ENCODE results near the gene ITPK1. TPM values are rescaled to one million over a fixed set of nuclear protein-coding genes. Genes with fewer than 3 reads are reported as not detected.

Gene ITPK1
- total RNA-seq, 1 experiment from 2014 or later = 25.9 TPM

DNA sequence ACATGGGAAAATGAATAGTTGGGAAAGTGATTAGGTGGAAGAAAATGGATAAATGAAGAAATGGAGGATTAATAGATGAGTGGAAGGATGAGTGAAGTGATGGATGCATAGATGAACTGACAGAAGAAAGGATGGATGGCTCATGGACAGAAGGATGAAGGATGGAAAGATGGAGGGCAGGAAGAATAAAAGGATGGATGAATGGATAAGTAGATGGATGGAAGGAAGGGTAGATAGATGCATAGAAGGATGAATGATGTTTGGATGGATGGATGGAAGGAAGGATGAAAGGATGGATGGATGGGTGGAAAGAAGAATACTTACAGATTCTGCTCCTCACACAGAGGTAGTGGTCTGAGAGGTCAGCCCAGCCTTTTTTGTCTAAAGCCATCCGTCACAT lies 228.6 kb downstream of the ITPK1 start:
- intact Hi-C loops (cut with micrococcal nuclease; ENCODE audit: unreplicated experiment) (no loop called here), in situ Hi-C loops (cut with HindIII; ENCODE audit: low pct_unique_long_range_greater_than_20kb, low sequenced_read_pairs) (no loop called here)
- Histone ChIP-seq H3K4me3 (ENCODE audit: low read depth in 2 of 2, low read length in 2 of 2) (no peak overlapping the region), H3K27ac (ENCODE audit: low read length) (no peak overlapping the region), H3K27me3 (ENCODE audit: control insufficient read depth, insufficient read depth, low read length) (no peaks in the 10 kb centered on the region), H3K9me3 (ENCODE audit: control insufficient read depth, insufficient read depth, low read depth, low read length) (no peaks in the 10 kb centered on the region), H3K4me1 (ENCODE audit: control insufficient read depth, insufficient read depth, low read length) (no peaks in the 10 kb centered on the region), H3K36me3 (ENCODE audit: control insufficient read depth, insufficient read depth, low read length) (no peaks in the 10 kb centered on the region)
- ATAC-seq (no peak), DNase-seq (ENCODE audit: low read depth, low spot score) (no peak)
- ChIA-PET POLR2A (no interaction called here), CTCF (no interaction called here)
- TF ChIP-seq, protein P1, sequence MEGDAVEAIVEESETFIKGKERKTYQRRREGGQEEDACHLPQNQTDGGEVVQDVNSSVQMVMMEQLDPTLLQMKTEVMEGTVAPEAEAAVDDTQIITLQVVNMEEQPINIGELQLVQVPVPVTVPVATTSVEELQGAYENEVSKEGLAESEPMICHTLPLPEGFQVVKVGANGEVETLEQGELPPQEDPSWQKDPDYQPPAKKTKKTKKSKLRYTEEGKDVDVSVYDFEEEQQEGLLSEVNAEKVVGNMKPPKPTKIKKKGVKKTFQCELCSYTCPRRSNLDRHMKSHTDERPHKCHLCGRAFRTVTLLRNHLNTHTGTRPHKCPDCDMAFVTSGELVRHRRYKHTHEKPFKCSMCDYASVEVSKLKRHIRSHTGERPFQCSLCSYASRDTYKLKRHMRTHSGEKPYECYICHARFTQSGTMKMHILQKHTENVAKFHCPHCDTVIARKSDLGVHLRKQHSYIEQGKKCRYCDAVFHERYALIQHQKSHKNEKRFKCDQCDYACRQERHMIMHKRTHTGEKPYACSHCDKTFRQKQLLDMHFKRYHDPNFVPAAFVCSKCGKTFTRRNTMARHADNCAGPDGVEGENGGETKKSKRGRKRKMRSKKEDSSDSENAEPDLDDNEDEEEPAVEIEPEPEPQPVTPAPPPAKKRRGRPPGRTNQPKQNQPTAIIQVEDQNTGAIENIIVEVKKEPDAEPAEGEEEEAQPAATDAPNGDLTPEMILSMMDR (IDR thresholded peaks at IDR 0.05) = no peak
- TF ChIP-seq POLR2AphosphoS5 (IDR thresholded peaks at IDR 0.05; ENCODE audit: low read depth, low read length) (no peak), SIN3A (IDR thresholded peaks at IDR 0.05; ENCODE audit: borderline replicate concordance, insufficient read depth, low read depth, low read length) (no peak), TCF7L2 (IDR thresholded peaks at IDR 0.05; ENCODE audit: low read depth, low read length) (no peak)
- TF ChIP-seq, protein P2, sequence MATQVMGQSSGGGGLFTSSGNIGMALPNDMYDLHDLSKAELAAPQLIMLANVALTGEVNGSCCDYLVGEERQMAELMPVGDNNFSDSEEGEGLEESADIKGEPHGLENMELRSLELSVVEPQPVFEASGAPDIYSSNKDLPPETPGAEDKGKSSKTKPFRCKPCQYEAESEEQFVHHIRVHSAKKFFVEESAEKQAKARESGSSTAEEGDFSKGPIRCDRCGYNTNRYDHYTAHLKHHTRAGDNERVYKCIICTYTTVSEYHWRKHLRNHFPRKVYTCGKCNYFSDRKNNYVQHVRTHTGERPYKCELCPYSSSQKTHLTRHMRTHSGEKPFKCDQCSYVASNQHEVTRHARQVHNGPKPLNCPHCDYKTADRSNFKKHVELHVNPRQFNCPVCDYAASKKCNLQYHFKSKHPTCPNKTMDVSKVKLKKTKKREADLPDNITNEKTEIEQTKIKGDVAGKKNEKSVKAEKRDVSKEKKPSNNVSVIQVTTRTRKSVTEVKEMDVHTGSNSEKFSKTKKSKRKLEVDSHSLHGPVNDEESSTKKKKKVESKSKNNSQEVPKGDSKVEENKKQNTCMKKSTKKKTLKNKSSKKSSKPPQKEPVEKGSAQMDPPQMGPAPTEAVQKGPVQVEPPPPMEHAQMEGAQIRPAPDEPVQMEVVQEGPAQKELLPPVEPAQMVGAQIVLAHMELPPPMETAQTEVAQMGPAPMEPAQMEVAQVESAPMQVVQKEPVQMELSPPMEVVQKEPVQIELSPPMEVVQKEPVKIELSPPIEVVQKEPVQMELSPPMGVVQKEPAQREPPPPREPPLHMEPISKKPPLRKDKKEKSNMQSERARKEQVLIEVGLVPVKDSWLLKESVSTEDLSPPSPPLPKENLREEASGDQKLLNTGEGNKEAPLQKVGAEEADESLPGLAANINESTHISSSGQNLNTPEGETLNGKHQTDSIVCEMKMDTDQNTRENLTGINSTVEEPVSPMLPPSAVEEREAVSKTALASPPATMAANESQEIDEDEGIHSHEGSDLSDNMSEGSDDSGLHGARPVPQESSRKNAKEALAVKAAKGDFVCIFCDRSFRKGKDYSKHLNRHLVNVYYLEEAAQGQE (IDR thresholded peaks at IDR 0.05; ENCODE audit: insufficient read depth in 1 of 2, low read depth in 2 of 2, low read length in 1 of 2) = no peak
- BruUV-seq (replicated peaks) = no TSS peak

Other genes with a start within 250 kb of the ITPK1 start
- gene CHGA, start 192.8 kb downstream of the ITPK1 start, total RNA-seq (2021; ENCODE audit: unreplicated experiment) = not detected
- gene MOAP1, start 69.0 kb upstream of the ITPK1 start, total RNA-seq (2021; ENCODE audit: unreplicated experiment) = 6.9 TPM
- 20.9 TPM for gene LYSET, start 69.4 kb upstream of the ITPK1 start, total RNA-seq (2021; ENCODE audit: unreplicated experiment)
- gene GON7, start 91.1 kb upstream of the ITPK1 start, total RNA-seq (2021; ENCODE audit: unreplicated experiment) = 9.5 TPM
- gene UBR7, start 91.3 kb upstream of the ITPK1 start, total RNA-seq (2021; ENCODE audit: unreplicated experiment) = 19.9 TPM
- gene BTBD7, start 217.1 kb upstream of the ITPK1 start, total RNA-seq (2021; ENCODE audit: unreplicated experiment) = 24.7 TPM
- not detected for gene COX8C, start 231.3 kb upstream of the ITPK1 start, total RNA-seq (2021; ENCODE audit: unreplicated experiment)

Data from Panc1 (cell line).